ENCODE measurements around the gene OTUD6A.

Gene OTUD6A

GRCh38 chrX:70084592-70085240 lies 22.5 kb downstream of the OTUD6A start:
- no peak overlapping the region for H3K4me3 ChIP-seq (ENCODE audit: control insufficient read depth, low read depth, low read length)
- TF ChIP-seq, protein P1, sequence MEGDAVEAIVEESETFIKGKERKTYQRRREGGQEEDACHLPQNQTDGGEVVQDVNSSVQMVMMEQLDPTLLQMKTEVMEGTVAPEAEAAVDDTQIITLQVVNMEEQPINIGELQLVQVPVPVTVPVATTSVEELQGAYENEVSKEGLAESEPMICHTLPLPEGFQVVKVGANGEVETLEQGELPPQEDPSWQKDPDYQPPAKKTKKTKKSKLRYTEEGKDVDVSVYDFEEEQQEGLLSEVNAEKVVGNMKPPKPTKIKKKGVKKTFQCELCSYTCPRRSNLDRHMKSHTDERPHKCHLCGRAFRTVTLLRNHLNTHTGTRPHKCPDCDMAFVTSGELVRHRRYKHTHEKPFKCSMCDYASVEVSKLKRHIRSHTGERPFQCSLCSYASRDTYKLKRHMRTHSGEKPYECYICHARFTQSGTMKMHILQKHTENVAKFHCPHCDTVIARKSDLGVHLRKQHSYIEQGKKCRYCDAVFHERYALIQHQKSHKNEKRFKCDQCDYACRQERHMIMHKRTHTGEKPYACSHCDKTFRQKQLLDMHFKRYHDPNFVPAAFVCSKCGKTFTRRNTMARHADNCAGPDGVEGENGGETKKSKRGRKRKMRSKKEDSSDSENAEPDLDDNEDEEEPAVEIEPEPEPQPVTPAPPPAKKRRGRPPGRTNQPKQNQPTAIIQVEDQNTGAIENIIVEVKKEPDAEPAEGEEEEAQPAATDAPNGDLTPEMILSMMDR (conservative IDR thresholded peaks at IDR 0.05; ENCODE audit: control insufficient read depth, insufficient read depth, low read depth, low read length): no peak
- DNase-seq (ENCODE audit: low read depth): no peak

GRCh38 chrX:70087857-70088630 lies 25.8 kb downstream of the OTUD6A start:
- TF ChIP-seq, protein P1 (conservative IDR thresholded peaks at IDR 0.05; ENCODE audit: control insufficient read depth, insufficient read depth, low read depth, low read length): no peak
- H3K4me3 ChIP-seq (ENCODE audit: control insufficient read depth, low read depth, low read length): no peak overlapping the region
- peak; percentile 19 for DNase-seq (ENCODE audit: low read depth)

DNA sequence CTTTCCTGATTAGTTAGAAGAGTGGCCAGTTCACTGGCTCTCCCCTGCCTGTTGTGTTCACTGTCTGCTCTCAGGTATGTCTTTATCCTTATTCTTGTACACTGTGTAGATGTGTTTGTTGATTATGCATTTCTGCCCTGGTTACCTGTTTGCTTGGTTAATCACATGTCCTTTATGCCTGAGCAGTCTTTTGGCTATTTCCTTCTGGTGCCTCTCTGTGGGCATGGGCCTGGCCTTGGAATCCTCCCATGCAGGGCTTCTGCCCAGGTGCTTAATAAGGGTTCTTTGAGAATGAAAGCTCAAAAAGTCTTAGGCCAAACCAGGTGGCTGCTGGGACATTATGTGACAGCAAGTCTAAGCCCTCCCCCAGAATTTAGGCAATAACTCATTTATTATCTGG lies 26.5 kb downstream of the OTUD6A start:
- DNase-seq (ENCODE audit: low read depth): no peak
- TF ChIP-seq, protein P1 (conservative IDR thresholded peaks at IDR 0.05; ENCODE audit: control insufficient read depth, insufficient read depth, low read depth, low read length): no peak

GRCh38 chrX:70089604-70090297 lies 27.5 kb downstream of the OTUD6A start:
- no peak overlapping the region for H3K4me3 ChIP-seq (ENCODE audit: control insufficient read depth, low read depth, low read length)
- TF ChIP-seq, protein P1 (conservative IDR thresholded peaks at IDR 0.05; ENCODE audit: control insufficient read depth, insufficient read depth, low read depth, low read length): no peak
- peak; percentile 69 for DNase-seq (ENCODE audit: low read depth)

More for the DNA sequence above, 26.5 kb downstream of the OTUD6A start:
- H3K4me3 ChIP-seq (ENCODE audit: control insufficient read depth, low read depth, low read length): no peak overlapping the region

- TF ChIP-seq, protein P1 (conservative IDR thresholded peaks at IDR 0.05; ENCODE audit: control insufficient read depth, insufficient read depth, low read depth, low read length): no peak
- no peak for DNase-seq (ENCODE audit: low read depth)
- no peak overlapping the region for H3K4me3 ChIP-seq (ENCODE audit: control insufficient read depth, low read depth, low read length)
Observed at GRCh38 chrX:70092247-70092646, 30.0 kb downstream of the OTUD6A start.

- TF ChIP-seq, protein P1 (conservative IDR thresholded peaks at IDR 0.05; ENCODE audit: control insufficient read depth, insufficient read depth, low read depth, low read length): peak; percentile 29
- no peak overlapping the region for H3K4me3 ChIP-seq (ENCODE audit: control insufficient read depth, low read depth, low read length)
- DNase-seq (ENCODE audit: low read depth): peak; percentile 24
Observed at GRCh38 chrX:70096052-70096451, 33.8 kb downstream of the OTUD6A start.
